Islet precursor cell (in vitro differentiated cells): Measurements from ENCODE around the gene KRTAP5-7.

Source experiments
- DNase-seq: peaks from one replicate; pipeline ENCODE4 v3.0.0-alpha.2; 2018

The KRTAP5-7 gene, protein sequence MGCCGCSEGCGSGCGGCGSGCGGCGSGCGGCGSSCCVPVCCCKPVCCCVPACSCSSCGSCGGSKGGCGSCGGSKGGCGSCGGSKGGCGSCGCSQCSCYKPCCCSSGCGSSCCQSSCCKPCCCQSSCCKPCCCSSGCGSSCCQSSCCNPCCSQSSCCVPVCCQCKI

DNA sequence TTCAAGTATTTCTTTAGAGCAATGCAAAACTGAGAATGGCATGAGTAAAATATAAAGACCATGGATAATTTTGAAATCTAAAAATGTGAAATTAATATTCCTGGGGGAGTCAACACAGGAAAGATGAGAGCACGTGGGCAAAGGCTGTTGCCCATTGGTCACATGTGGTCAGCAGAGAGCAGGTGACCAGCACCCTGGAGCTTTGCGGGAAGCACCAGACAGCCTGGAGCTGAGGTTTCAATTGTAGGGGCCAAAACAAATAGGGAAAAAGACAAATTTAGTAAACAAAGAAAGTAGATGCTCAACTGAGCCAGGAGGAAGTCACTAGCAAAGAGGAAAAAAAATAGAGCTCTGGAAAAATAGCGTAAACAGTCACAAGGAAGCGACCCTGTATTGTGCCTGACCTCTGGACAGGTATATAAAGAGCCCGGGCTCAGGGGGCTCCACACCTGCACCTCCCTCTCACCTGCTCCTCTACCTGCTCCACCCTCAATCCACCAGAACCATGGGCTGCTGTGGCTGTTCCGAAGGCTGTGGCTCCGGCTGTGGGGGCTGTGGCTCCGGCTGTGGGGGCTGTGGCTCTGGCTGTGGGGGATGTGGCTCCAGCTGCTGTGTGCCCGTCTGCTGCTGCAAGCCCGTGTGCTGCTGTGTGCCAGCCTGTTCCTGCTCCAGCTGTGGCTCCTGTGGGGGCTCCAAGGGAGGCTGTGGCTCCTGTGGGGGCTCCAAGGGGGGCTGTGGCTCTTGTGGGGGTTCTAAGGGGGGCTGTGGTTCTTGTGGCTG is at the start of gene KRTAP5-7:
TSS of gene KRTAP5-7 (plus strand) at position 472 of the 780 bp plus-strand sequence. CDS start at position 506, 34 bp downstream.
- peak; percentile 16 for DNase-seq

DNA sequence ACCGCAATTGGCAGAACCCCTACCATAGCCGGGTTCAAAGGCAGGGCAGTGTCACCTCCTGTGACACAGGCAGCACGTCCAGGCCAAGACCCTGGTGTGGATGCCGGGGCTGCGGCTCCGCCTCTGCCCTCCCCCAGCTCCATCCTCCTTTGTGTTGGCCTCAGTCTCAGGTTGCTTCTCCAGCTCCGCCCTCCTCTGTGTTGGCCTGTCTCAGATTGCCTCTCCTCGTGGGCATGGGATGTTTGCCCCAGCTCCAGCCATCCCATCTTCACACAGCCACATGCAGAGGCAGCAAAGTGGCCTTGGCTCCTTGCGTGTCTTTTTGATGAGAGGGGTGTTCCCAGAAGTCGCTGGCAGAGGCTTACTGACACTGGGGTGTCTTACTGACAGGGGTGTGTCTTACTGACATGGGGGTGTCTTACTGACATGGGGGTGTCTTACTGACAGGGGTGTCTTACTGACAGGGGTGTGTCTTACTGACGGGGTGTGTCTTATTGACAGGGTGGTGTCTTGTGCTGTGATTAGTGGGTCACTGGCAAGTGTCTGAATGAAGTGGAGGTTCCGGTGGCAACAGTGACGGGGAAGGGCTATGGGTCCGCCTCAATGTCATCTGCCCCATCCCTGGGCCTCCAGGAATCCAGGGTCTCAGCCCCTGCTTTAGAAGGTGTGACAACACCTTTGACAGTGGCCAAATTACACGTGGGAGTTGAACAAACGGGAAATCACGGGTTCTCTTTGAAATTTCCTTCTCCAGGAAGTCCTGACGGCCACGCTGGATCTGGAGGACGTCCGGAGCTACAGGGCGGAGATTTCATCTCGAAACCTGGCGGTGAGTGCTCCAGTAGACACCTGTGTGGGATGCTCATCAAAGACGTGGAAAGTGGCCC is 49.2 kb upstream of the KRTAP5-7 start:
- DNase-seq, result peak; percentile 66

DNA sequence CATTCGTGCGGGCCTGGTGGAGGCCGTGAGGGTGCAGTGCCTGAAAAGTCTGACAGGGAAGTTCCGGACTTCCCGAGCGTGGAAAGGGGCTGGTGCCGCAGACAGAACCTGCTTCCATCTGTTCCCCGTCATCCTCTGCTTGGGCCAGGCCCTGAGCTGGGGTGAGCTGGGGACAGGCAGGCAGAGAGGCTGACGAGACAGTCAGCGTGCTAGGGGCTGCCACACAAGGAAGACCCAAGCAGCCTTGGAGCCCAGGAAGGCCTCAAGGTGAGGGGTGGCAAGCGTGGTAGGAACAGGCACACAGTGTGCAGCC is 48.6 kb upstream of the KRTAP5-7 start:
- no peak for DNase-seq

DNA sequence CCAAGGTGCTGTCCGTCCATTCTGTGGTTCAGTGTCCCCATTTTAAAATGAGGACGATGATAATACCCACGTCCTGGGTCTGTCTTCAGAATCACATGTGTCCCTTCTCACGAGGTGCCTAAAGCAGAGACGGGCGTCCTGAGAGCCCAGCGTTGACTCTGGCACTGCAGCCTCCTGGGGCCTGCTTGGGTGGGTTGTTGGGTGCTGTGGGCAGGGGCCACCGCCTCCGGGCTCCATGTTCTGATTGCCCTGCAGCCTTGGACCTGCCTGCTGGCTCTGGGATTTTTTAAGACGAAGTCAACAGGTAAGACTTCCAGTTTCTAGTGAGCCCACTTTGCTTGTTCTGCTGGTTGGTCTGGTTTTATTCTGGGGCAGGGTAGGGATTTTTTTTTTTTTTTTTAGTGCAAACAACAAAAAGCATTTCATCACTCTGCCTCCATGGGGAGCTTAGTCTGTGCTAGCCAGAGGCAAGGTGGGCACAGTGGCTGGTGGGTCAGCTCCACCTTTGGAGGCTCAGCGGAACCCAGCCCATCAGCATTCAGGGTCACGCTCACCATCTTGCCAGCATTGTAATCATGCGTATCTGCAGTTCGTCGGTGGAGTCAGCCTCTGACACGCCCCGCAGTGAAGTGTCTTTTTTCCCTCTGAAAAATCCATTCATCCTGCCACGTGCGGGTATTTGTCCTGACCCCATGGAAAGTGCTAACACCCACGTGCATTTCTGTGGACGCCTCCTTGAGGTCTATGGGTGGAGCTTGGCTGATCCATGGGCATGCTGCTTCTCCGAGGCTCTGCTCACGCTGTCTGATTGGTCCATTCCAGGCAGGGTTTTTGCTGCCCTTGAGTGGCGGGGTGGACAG is 45.7 kb upstream of the KRTAP5-7 start:
- no peak for DNase-seq

DNA sequence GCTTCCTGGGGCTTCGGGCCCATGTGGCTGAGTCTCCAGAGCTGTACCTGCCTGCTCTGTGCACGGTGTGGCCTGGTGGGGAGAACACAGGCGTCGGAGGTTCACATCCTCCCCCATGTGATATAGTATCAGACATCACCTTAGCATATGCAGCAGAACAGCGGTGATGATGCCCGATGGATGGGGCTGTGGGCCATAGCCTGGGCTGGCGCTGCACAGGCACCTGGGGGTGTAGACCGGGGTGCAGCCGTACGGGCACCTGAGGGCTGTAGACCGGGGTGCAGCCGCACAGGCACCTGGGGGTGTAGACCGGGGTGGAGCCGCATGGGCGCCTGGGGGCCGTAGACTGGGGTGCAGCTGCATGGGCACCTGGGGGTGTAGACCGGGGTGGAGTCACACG is 44.9 kb upstream of the KRTAP5-7 start:
- no peak for DNase-seq

DNA sequence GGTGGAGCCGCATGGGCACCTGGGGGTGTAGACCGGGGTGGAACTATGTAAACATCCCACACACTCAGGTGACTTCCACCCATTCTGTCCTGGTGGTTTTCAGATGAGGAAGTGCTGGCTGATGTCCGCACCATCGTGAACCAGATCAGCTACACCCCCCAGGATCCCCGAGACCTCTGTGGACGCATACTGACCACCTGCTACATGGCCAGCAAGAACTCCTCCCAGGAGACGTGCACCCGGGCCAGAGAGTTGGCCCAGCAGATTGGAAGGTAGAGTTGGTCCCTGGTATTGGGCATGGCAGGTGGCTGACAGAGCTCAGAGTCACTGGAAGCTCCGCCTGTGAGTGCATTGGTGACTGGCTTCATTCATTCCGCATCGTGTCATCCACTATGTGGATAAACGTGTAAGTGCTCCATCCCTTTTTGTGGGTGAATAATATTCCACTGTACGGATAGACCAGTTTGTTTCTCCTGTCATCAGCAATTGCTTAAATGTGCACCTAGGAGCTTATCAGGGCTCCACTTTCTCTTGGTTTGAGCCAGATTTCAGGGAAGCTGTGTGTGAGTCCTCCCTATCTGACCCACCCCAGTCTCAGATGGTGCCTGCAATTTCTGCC is 44.2 kb upstream of the KRTAP5-7 start:
- no peak for DNase-seq

DNA sequence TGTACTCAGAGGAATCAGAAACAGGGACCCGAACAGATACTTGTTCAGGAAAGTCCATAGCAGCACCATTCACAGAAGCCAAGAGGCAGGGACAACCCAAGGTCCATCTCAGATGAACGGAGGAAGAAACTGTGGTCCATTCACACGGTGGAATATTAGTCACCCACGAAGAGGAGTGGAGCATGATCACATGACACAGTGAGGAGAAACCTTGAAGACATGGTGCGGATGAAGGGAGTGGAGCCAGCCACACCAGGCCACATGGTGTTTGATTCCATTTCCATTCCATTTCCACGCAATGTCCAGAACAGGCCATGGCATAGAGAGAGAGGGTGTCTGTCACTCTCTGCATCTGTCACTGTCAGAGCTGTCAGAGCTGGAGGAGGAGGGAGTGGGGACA is 43.4 kb upstream of the KRTAP5-7 start:
- no peak for DNase-seq

DNA sequence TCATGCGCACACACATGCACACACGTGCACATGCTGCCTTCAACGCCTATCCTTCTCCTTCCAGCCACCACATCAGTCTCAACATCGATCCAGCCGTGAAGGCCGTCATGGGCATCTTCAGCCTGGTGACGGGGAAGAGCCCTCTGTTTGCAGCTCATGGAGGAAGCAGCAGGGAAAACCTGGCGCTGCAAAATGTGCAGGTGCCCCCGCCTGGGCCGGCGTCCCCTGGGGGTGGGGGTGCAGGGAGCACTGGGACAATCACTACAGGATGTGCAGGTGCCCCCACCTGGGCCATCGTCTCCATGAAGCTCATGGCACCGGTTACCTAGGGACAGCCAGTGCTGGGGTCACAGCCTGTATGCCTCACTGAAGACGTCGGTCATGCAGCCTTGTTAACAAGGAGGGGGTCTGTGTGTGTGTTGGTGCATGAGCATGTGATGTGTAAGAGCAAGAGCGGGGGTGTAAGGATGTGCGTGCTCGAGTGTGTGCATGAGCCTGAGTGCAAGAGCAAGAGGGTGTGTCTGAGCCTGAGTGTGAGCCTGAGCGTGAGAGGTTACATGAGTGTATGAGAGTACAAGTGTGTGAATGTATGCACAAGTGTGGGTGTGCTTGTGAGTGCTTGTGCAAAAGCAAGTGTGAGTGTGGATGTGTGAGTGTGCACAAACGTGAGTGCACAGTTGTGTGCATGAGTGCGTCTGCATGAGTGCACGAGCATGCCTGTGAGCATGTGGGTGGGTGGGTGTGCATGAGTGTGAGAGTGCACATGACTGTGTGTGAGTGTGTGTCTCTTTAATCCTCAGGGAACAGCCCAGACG is 42.6 kb upstream of the KRTAP5-7 start:
- no peak for DNase-seq

DNA sequence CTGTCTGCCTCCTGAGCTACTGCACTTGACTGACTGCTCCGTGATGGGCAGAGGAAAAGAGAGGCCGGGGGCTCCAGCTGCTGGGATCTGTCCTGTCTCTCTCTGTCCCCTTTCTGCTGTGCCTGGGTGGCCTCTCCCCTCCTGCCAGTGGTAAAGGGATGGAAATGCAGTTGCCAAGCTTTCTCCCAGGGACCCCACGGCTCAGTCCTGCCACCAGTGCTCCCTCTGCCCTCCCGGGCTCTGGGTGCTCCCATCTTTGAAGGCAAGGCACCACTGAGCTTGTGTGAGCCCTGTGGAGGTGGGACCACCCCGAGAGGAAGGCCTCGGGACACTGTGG is 42.0 kb upstream of the KRTAP5-7 start:
- no peak for DNase-seq

DNA sequence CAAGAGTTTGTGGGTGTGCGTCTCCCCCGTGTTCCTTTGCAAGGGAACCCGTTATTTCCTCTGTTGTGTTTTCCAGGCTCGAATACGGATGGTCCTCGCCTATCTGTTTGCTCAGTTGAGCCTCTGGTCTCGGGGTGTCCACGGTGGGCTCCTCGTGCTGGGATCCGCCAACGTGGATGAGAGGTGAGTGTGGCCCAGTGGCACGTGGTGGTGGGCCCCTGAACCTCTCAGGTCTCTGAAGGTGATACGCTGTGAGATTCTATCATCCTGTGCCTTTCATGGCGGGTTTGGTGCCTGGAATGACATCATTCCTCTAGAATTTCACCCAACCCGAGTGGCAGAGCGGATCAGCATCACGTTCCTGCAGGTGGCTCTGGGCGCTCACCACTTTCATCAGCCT is 41.6 kb upstream of the KRTAP5-7 start:
- no peak for DNase-seq

DNA sequence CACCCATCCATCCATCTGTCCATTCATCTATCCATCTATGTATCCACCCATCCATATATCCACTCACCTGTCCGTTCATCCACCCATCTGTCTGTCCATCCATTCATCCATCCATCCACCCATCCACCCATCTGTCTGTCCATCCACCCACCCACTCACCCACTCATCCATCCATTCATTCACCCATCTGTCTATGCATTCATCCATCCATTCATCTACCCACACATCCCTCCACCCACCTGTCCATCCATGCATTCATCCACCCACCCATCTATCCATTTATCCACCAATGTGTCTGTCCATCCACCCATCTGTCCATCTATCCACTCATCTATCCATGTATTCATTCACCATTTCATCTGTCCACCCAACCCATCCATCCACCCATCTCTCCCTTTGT is 40.7 kb upstream of the KRTAP5-7 start:
- DNase-seq, result no peak

DNA sequence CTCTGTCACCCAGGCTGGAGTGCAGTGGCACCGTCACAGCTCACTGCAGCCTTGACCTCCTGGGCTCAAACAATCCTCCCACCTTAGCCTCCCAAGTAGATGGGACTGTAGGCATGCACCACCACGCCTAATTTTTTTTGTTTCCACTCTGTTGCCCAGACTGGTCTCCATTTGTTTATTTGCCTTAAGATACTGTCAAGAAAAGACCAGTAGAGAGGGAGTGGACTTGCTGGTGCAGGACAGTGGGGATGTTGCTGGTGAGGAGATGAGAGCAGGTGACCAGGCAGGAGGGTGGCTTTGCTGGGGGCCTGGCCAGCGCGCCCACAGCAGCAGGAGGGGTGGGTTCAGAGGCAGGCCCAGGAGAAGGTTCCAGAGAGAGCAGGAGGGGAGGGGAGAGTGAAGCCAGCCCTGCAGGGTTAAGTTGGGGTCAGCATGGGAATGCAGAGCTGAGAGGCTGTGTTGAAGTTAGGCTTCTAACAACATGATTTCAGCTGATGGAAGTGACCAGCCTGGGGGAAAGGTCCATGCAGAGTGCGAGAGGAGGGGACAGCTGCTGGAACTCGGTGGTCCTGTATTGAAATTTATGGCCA is 38.3 kb upstream of the KRTAP5-7 start:
- DNase-seq, result no peak

DNA sequence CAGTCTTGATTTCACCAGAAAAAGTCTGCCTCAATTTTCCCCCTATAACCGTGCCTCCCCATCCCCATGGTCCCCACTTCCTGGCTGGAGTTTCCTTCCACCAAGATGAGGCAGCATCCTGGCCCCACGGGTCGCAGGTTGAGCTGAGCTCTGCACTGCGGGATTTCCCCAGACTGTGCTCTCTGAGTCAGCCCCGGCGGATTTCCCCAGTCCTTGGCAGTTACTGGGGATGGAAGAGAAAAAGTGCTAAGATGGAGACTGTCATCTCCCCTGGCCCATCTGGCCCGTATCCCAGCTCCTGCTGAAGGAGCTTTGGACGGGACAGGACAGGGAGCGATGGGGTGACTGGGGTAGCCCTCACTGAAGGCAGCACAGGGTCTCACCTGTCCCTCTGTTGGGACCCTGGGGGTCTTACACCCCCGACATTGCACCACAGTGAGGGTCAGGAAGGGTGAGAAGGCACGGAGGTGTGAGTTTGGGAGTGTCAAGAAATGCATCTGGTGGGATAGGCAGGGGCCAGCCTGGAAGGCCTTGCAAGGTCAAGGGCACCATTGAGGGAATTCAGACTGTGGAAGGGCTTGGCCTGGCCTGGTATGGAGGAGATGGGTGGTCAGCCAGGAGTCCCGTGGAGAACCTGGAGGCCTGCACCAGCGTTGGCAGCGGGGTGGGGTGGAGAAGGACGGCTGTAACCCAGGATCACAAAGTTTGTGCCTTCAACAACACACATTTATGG is 37.6 kb upstream of the KRTAP5-7 start:
- peak; percentile 27 for DNase-seq

DNA sequence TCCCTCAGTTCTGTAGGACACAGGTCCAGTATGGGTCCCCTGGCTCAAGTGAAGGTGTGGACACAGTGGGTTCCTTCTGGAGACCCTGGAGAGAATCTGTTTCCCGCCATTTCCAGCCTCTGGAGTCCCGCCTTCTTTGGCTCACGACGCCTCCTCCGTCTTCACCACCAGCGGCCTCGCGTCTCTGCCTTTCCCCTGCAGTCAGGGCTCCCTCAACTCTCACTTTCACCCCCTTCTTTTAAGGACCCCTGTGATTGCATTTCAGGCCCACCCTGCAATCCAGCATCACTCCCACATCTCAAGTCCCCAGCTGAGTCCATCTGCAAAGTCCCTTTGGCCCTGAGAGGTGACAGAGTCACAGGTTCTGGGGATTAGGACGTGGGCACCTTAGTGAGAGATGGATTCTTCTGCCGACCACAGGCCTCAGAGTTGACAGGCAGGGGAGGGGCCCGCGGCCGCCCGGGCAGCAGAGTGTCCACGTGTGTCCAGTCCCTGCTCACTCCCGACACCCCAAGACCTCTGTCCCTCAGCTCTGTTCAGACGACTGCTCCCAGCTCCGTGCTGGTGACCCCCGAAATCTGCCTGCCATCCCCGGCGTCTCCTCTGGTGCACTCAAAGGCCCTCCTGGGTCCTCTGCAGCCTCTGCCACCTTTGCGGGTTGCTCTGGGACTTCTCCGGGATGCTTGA is 36.9 kb upstream of the KRTAP5-7 start:
- DNase-seq, result peak; percentile 32

DNA sequence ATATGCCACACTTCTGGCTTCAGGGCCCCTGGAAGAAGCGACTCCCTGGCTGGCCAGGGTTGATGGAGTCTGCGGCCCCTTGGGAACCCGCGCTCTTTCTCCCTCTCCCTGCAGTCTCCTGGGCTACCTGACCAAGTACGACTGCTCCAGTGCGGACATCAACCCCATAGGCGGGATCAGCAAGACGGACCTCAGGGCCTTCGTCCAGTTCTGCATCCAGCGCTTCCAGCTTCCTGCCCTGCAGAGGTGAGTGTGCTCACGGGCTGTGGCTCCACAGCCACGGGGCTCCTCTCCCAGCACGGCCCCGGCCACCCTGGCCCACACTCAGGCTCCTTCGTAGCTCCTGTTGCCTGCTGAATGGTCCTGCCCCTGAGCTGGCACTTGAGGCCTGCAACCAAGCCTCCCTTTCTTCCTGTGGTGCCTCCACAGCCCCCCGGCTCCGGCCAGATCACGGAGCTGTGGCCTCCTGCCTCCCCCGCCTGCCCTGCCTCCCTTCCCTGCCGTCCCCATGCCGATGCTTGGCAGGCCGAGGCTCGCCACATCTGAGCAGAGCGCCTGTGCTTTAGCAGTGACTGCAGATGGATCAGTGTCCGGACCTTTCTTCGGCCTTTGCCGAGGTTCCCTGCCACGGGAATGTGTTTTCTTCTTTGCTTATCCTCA is 36.2 kb upstream of the KRTAP5-7 start:
- DNase-seq, result no peak

DNA sequence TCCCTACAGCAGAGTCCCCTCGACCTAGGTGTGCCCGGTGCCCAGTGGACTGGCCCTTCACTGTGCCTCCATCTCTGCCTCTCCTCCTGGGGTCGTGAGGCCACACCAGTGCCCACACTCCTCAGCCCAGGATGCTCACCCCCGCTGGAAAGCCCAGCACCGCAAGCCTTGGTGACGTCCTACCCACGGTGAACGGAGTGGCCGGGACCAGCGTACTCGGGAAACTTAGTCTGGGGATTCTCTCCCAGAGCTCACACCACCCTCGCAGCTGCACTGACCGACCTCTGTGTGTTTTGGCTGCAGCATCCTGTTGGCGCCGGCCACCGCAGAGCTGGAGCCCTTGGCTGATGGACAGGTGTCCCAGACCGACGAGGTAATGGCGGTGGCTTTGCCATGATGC is 35.5 kb upstream of the KRTAP5-7 start:
- DNase-seq, result no peak

DNA sequence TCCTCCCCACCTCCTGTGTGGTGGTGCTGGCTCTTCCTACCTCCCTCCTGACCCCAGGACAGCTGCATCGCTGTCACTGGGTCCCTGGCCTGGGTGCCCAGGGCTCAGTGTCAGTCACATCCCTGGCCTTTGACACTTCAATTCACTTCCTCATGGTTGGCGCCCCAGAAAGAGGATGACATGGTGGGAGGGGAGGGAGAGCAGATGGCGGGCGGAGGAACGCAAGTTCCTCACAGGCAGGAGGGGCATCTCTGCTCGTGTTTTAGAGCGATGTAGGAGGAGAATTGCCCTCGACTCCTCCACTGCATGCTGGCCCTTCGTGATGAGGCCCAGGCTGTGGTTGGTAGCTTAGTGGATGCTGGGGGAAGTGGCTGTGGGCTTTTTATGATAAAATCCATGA is 35.1 kb upstream of the KRTAP5-7 start:
- no peak for DNase-seq

DNA sequence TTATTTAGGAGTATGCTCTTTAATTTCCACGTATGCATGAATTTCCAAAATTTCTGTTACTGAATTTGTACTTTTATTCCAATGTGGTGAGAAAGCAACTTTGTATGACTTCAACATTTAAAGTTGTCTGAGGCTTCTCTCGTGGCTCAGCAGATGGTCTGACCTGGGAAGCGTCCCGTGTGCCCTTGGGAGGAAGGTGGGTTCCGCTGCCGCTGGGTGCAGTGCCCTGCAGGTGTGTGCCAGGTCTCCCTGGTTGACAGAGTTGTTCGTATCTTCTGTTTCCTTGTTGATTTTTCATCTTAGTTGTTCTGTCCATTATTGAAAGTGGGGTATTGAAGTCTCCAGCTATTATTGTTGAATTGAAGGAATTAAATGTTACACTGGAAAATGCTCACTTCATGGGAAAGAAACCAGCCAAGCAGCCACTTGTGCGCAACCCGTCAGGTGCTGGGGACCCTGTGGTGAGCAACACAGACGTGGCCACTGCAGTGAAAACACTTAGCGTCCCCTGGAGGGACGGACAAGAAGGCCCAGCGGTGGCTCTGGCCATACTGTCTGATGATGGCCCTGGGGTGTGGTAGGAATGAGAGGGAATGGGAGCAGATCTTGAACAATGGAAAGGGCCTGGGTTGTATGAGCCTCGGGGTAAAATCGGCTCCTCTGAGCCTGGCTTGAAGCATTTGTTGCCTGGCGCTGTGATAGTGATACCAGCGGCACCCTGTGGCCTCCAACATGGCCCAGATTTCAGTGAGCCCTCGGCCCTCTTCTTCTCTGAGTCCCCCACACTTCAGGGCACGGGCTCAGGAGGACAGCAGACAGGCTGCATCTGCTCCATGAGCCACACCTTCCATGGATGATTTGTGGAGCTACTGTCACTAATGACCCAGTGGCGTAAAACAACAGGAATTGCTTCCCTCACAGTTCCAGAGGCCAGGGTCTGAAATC is 31.5 kb upstream of the KRTAP5-7 start:
- DNase-seq, result no peak
